Muscle layer of duodenum (tissue), 2 donors: ENCODE data around the gene PNMT.

ENCODE experiments used
- H3K27ac ChIP-seq: one replicate; pipeline ENCODE4 v1.7.0; 2013; ENCODE audit warnings: mild to moderate bottlenecking, low read length
- H3K27me3 ChIP-seq: one replicate; pipeline ENCODE4 v1.7.0; 2013; ENCODE audit warnings: low read depth, mild to moderate bottlenecking, control low read depth, low read length
- H3K36me3 ChIP-seq, 2 donors: one replicate each; pipeline ENCODE4 v1.7.0; 2013; ENCODE audit warnings: low read length in 2 of 2, control low read depth in 1 of 2, mild to moderate bottlenecking in 1 of 2; ENCODE audit not compliant: insufficient read depth in 2 of 2, control insufficient read depth in 1 of 2
- H3K4me1 ChIP-seq, 2 donors: one replicate each; pipeline ENCODE4 v1.7.0; 2013; ENCODE audit warnings: low read length in 2 of 2, mild to moderate bottlenecking in 2 of 2, control low read depth in 1 of 2, moderate library complexity in 1 of 2; ENCODE audit not compliant: insufficient read depth in 2 of 2, control insufficient read depth in 1 of 2
- H3K4me3 ChIP-seq, 2 donors: one replicate each; pipeline ENCODE4 v1.7.0; 2013; ENCODE audit warnings: low read length in 2 of 2, low read depth in 1 of 2, mild to moderate bottlenecking in 1 of 2
- H3K9me3 ChIP-seq, 2 donors: one replicate each; pipeline ENCODE4 v1.7.0; 2013; ENCODE audit warnings: low read length in 2 of 2, control low read depth in 1 of 2, mild to moderate bottlenecking in 1 of 2; ENCODE audit not compliant: control insufficient read depth in 1 of 2
- donor health status: healthy.

The PNMT gene

DNA sequence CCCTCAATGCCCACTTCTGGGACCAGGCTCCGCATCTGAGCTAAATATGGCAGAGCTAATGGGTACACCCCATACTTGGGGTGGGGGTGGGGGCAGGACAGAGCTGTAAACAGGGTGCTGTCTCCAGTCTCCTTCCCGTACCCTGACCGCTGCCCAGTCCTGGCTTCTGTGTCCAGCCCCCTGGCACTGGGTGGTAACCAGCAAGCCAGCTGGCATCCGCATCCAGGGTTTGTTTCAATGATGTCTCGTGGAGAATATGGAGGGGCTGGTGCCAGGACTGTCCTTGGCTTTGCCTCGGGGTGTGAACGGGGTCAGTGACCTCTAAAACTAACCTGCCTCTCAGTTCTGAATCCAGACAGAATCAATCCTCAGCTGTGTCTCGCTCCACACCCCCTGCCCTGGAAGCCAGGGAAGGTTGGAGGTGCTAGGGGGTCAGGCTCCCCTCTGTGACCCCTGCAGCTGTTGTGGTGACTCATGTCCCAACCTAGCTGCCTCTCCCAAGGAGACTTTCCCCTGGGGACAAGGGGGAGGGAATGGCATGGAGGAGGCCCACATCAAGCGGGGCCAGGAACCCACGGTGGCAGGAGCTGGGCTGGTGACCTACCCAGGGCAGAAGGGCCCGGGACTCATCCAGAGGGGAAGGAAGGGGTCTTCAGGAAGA, 1.5 kb upstream of the PNMT start:
- Histone ChIP-seq H3K36me3 (peaks cover 0 to 12% of the 10 kb centered on the region in 2 donors), H3K9me3 (no peaks in the 10 kb centered on the region), H3K27me3 (peaks cover 41% of the 10 kb centered on the region), H3K4me3 (no peak overlapping the region), H3K4me1 (peaks cover 0 to 27% of the 10 kb centered on the region in 2 donors), H3K27ac (no peak overlapping the region)

DNA sequence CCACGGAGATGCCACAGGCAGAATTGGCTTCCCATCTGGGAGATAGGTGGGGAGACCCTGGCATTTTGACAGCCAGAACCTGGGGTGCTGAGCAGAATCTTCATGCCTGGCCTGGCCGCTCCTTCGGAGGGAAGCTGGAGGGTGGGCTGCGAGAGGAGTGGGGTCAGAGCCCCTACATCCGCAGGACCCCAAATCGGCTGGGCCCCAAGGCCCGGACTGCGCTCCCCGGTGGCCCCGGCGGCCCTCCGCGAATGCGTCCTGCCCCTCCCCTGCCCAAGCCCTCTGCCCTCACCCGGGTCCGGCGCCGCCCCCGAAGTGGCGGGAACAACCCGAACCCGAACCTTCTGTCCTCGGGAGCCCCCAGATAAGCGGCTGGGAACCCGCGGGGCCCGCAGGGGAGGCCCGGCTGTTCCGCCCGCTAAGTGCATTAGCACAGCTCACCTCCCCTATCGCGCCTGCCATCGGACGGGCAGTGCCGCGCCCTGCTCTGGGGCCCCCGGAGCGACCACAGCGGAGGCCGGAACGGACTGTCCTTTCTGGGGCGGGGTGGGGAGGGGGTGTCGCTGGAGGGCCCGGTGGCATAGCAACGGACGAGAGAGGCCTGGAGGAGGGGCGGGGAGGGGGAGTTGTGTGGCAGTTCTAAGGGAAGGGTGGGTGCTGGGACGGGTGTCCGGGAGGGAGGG, 850 bp upstream of the PNMT start:
- H3K27ac ChIP-seq = no peak overlapping the region

DNA sequence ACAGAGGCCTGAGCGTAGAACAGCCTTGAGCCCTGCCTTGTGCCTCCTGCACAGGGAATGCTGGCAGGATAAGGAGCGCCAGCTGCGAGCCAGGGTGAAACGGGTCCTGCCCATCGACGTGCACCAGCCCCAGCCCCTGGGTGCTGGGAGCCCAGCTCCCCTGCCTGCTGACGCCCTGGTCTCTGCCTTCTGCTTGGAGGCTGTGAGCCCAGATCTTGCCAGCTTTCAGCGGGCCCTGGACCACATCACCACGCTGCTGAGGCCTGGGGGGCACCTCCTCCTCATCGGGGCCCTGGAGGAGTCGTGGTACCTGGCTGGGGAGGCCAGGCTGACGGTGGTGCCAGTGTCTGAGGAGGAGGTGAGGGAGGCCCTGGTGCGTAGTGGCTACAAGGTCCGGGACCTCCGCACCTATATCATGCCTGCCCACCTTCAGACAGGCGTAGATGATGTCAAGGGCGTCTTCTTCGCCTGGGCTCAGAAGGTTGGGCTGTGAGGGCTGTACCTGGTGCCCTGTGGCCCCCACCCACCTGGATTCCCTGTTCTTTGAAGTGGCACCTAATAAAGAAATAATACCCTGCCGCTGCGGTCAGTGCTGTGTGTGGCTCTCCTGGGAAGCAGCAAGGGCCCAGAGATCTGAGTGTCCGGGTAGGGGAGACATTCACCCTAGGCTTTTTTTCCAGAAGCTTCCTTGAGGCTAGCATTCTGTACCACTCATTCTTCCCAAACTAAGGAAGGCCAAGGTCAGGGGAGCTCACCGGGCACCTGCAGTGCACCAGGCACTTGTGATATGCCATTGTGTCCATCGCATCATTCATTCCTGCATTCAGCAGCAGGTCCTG, 1.9 kb downstream of the PNMT start:
- H3K4me1 ChIP-seq = peaks cover 0 to 17% of the 10 kb centered on the region in 2 donors
- H3K27ac ChIP-seq = no peak overlapping the region
- no peaks in the 10 kb centered on the region for H3K9me3 ChIP-seq
- no peak overlapping the region for H3K4me3 ChIP-seq
- H3K27me3 ChIP-seq = peaks cover 41% of the 10 kb centered on the region
- no peaks in the 10 kb centered on the region for H3K36me3 ChIP-seq

More for the DNA sequence above, 850 bp upstream of the PNMT start:
- Histone ChIP-seq H3K9me3 (no peaks in the 10 kb centered on the region), H3K36me3 (peaks cover 0 to 8% of the 10 kb centered on the region in 2 donors), H3K4me1 (peaks cover 0 to 22% of the 10 kb centered on the region in 2 donors), H3K4me3 (no peak overlapping the region), H3K27me3 (peaks cover 41% of the 10 kb centered on the region)

DNA sequence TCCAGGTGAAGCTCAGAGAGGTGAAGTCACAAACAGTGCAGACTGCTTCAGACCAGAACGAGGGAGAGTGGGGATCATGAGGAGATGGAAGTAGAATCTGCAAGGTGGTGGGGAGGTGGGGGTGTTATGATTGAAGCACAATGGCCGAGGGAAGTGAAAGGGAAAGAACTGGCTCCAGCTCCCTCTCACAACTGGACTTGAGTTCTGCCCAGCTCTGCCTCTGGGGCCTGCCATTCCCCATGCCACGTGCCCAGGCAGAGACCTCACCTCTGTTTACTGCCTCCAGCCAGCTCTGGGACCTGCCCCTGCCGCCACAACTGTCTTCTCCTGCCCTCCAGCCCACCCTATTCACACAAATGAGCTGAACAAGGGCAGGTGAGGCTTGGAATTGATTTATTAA, 2.5 kb downstream of the PNMT start:
- no peak overlapping the region for H3K27ac ChIP-seq
- no peaks in the 10 kb centered on the region for H3K36me3 ChIP-seq
- H3K27me3 ChIP-seq = peaks cover 41% of the 10 kb centered on the region
- H3K9me3 ChIP-seq = no peaks in the 10 kb centered on the region
- no peak overlapping the region for H3K4me3 ChIP-seq
- peaks cover under 1 to 17% of the 10 kb centered on the region in 2 donors for H3K4me1 ChIP-seq

DNA sequence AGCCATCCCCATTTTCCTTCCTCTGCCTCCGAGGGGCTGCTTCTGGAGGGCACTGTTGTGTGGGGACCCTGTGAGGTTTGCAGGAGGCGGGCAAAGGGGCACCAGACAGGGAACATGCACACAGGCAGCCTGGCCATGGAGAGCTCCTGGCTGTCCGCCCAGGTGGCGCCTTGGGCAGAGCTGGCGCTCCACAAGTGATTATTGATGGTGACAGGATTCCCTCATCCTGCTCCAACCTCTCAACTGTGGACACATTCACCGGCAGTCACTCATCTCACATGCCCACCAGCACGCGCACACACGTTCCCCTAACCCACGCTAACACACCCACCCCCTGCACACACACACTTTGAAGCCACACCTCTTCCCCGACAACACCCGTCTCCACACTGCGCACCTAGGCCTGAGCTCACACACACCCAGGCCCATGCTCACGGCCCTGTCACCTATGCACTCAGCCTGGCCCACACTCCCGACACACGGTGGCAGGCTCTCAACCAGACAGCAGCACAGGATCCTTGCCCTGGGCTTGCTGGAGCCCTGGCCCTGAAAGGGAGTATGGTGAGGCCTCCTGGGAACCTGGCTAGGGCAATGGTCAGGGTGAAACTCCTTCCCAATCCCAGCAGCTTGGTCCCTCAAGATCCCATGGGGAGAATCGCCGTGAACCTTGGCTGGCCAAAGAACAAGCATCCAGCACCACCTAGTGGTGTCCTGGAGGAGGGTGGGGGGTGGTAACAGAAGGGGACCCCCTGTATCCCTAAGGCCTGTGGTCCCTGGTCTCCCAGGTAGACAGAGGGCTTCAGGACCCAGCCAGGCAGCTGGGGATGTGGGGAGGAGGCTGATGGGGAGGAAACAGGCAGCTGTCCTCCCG, 3.6 kb downstream of the PNMT start:
- H3K27ac ChIP-seq = no peak overlapping the region
- H3K4me1 ChIP-seq = peaks cover 3 to 19% of the 10 kb centered on the region in 2 donors
- H3K4me3 ChIP-seq = no peak overlapping the region
- no peaks in the 10 kb centered on the region for H3K9me3 ChIP-seq
- peaks cover 30% of the 10 kb centered on the region for H3K27me3 ChIP-seq
- H3K36me3 ChIP-seq = no peaks in the 10 kb centered on the region

DNA sequence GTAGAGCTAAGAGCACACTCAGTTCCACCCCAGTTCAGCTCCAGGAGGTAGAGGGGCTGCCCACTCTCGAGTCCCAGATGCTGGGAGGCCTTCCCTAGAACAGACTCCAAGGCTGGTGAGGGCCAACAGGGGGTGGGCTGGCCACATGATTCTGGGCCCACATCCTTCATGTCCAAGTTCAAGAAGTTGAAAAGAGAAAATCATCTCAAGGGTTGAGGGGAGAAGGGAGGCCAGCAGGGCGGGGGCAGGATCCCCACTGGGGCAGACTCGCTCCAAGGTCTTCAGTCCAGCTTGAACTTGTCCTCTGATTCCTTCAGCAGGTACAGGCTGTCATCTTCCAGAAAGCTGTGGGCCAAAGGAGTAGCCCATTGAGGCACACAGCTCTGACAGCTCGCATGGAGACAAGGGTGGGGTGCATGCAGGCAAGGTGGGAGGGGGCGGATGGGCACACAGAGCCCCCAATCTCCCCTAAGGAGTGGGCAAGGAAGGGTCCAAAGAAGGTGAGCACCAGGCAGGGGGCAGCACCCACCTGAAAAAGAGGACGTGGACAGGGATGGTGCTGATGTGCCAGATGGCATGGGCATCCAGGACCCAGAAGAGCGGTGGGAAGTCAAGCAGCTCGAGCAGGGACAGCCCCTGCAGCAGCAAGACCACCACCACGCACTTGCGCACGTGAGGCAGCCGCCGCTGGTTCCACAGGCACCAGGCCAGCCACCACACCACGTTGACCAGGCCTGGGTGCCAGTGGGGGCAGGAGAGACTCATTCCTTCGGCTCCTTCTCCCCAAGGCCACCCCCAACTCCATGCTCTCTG, 4.5 kb downstream of the PNMT start:
- Histone ChIP-seq H3K36me3 (no peaks in the 10 kb centered on the region), H3K4me1 (peaks cover 8 to 14% of the 10 kb centered on the region in 2 donors), H3K9me3 (no peaks in the 10 kb centered on the region), H3K27me3 (peaks cover 23% of the 10 kb centered on the region), H3K4me3 (no peak overlapping the region), H3K27ac (no peak overlapping the region)

DNA sequence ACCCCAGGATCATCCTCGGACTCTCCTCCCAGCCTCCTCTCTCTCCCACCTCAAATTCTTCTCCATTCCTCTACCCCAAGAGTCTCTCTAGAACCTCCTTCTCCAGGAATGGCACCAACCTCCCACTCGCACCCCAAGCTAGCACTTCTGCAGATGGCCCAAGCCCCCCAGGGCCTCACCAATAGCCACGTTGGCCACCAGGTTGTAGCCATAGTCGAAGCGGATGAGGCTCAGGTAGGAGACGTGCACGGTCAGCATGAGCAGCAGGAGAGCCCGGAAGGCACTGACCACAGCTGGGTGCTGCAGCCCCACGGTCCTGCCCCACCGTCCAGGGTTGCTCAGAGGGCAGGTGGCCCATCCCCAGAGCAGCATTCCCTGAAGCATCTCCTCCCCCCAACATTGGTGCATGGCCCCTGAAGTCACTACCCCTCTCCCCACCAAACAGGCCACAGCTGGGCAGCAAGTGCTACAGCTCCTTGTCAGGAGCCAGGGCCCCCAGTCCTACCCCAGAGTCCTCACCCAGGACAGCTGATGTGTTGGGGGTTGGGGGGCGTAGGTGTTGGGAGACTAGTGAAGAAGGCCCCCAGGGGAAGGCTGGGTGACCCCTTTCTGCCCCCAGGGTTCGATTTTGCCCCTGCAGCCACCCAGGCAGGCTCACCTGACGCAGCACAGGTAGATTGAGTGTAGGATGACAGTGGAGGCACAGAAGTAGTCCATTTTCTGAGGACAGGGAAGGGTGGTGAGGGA, 5.3 kb downstream of the PNMT start:
- H3K4me1 ChIP-seq = peaks cover 8 to 13% of the 10 kb centered on the region in 2 donors
- peaks cover 23% of the 10 kb centered on the region for H3K27me3 ChIP-seq
- H3K36me3 ChIP-seq = no peaks in the 10 kb centered on the region
- no peak overlapping the region for H3K27ac ChIP-seq
- no peak overlapping the region for H3K4me3 ChIP-seq
- no peaks in the 10 kb centered on the region for H3K9me3 ChIP-seq

DNA sequence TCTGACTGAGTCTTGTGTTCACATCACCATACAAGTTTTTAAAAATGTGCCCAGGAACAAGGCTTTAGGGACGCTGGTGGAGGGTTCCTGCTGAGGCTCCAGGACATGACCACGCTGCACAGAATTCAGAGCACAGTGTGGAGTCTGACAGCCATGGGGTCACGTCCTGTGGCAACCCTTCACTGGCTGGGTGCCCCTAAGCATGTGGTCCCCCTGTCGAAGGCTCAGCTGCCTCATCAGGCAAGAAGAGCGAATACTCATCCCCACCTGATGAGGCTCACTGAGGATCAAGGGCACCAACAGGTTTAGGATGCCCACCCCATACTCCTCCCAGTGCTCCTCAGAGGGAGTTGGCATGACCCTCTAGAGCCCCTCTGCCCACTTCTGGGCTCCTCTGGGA, 5.9 kb downstream of the PNMT start:
- H3K27ac ChIP-seq = no peak overlapping the region
- peaks cover 0 to 1% of the 10 kb centered on the region in 2 donors for H3K36me3 ChIP-seq

DNA sequence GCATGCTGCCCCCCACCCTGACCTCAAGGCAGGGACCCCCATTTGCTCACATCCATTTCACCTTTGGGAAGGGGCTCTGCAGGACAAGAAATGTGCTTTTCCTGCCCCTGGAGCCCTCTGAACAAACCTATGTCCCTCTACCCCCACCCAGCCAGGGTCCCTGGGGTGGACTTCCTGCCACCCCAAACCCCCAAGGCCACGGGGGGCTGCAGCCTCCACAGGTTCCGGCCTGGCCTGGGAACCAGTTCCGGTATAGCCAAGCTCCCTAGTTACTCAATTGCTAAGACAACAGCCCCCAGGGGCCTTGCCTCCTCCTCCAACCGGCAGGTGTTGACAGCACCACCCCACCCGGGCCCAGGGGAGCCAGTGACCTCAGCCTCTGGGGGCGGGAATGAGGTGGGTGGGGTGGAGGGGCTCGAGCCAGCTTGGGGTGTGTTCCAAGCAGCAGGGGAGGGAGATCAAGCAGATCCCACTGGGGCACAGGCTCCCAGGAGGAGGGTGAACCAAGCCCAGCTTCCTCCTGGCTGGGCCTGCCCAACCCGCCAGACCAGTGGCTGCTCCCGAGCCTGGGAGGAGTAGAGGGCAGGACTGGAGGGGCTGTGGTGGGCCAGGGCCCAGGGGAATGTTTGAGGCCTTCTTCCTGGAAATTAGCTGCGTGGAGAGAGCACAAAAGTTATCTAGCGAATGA, 6.6 kb downstream of the PNMT start:
- no peak overlapping the region for H3K4me3 ChIP-seq
- peaks cover 11 to 14% of the 10 kb centered on the region in 2 donors for H3K4me1 ChIP-seq
- H3K9me3 ChIP-seq = no peaks in the 10 kb centered on the region
- H3K27ac ChIP-seq = peak overlapping the region; percentile 31
- H3K27me3 ChIP-seq = peaks cover 16% of the 10 kb centered on the region
- H3K36me3 ChIP-seq = peaks cover 0 to 6% of the 10 kb centered on the region in 2 donors

More for the DNA sequence above, 5.9 kb downstream of the PNMT start:
- Histone ChIP-seq H3K9me3 (no peaks in the 10 kb centered on the region), H3K4me3 (no peak overlapping the region), H3K27me3 (peaks cover 23% of the 10 kb centered on the region), H3K4me1 (peaks cover 9 to 11% of the 10 kb centered on the region in 2 donors)
